ENCODE results near the gene DENND4A. TPM values are rescaled to one million over a fixed set of nuclear protein-coding genes. Genes with fewer than 3 reads are reported as not detected.
"Not testable (repeated sequence)": the region's sequence is repeated elsewhere in the genome, so short reads cannot be mapped to it uniquely, and the experiment has no call there.

The DENND4A gene
- total RNA-seq, 4 donors from 2014 or later: 20.3 to 42.3 (median 33.7) TPM

DNA sequence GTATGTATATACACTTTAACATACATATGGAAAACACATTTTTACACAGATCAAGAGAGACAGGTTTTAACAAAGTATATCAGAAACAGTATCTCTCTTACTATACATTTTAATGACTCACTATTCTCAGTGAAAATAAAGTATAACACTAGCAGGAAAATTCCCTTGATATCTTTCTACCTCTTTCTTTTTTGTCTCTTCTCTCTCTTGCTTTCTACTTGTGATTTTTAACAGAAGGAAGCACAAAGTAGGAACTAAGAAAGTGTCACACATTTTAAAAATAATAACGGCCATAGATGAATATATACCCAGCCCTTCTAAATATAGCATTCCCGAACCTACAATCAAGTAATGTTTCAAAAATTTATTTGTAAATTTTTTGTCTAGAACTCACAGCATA, 4.8 kb downstream of the DENND4A start:
- 40 to 70% methylated on average over 2 of the region's 2 CpGs for WGBS, 2 donors (ENCODE audit: low coverage in 1 of 2)
- ATAC-seq: no peak
- no peaks in the 10 kb centered on the region for H3K27me3 ChIP-seq

DNA sequence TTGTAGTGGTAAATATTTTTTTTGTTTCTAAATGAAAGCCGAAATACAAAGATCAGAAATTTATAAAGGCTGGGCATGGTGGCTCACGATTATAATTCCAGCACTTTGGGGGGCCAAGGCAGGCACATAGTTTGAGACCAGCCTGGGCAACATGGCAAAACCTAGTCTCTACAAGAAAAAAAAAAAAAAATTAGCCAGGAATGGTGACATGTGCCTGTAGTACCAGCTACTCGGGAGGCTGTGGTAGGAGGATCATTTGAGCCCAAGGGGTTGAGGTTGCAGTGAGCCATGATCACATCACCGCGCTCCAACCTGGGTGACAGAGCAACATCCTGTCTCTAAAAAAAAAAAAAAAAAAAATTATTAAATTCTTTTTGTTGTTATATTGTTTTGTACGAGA, 6.9 kb downstream of the DENND4A start:
- WGBS, 2 donors (ENCODE audit: low coverage in 1 of 2): 72 to 92% methylated on average over 6 of the region's 6 CpGs
- TF ChIP-seq EP300 (IDR thresholded peaks at IDR 0.05): no peak
- TF ChIP-seq, protein P1, sequence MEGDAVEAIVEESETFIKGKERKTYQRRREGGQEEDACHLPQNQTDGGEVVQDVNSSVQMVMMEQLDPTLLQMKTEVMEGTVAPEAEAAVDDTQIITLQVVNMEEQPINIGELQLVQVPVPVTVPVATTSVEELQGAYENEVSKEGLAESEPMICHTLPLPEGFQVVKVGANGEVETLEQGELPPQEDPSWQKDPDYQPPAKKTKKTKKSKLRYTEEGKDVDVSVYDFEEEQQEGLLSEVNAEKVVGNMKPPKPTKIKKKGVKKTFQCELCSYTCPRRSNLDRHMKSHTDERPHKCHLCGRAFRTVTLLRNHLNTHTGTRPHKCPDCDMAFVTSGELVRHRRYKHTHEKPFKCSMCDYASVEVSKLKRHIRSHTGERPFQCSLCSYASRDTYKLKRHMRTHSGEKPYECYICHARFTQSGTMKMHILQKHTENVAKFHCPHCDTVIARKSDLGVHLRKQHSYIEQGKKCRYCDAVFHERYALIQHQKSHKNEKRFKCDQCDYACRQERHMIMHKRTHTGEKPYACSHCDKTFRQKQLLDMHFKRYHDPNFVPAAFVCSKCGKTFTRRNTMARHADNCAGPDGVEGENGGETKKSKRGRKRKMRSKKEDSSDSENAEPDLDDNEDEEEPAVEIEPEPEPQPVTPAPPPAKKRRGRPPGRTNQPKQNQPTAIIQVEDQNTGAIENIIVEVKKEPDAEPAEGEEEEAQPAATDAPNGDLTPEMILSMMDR (IDR thresholded peaks at IDR 0.05): no peak
- no peak for TF ChIP-seq POLR2A (IDR thresholded peaks at IDR 0.05)
- no peak for TF ChIP-seq POLR2AphosphoS5 (IDR thresholded peaks at IDR 0.05)
- Histone ChIP-seq H3K9me3 (no peaks in the 10 kb centered on the region), H3K36me3 (peaks cover 0 to 6% of the 10 kb centered on the region in 2 donors), H3K4me1 (peaks cover 0 to 27% (median 6%) of the 10 kb centered on the region in 3 donors), H3K27me3 (no peaks in the 10 kb centered on the region), H3K4me3 (no peak overlapping the region), H3K27ac (no peak overlapping the region)
- no peak for ATAC-seq

More for the DNA sequence above, 4.8 kb downstream of the DENND4A start:
- H3K27ac ChIP-seq: peak overlapping the region in 3 of 4 donors; percentile 9 to 14 (median 14)
- no peaks in the 10 kb centered on the region for H3K9me3 ChIP-seq
- peaks cover 0 to 6% of the 10 kb centered on the region in 2 donors for H3K36me3 ChIP-seq
- H3K4me3 ChIP-seq: no peak overlapping the region
- TF ChIP-seq, protein P1 (IDR thresholded peaks at IDR 0.05): no peak
- TF ChIP-seq POLR2A (IDR thresholded peaks at IDR 0.05) (no peak), POLR2AphosphoS5 (IDR thresholded peaks at IDR 0.05) (no peak), EP300 (IDR thresholded peaks at IDR 0.05) (no peak)
- peaks cover 0 to 36% (median 6%) of the 10 kb centered on the region in 3 donors for H3K4me1 ChIP-seq

DNA sequence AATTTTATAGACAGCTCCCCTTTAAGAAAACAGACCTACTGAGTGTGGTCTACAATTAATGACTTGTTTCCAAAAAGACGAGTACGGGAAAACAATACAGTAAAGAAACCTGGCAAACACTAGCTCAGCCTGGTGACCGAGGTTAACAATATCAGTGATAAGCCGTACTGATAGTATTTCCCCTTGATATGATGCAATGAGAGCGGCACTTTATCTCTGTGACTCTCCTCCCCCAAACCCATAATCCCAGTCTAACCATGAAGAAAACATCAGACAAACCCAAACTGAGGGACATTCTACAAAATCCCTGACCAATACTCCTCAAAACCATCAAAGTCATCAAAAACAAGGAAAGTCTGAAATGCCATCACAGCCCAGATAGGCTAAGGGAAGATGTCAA, 8.2 kb downstream of the DENND4A start:
- no peak overlapping the region for H3K27ac ChIP-seq
- TF ChIP-seq POLR2AphosphoS5 (IDR thresholded peaks at IDR 0.05) (no peak), POLR2A (IDR thresholded peaks at IDR 0.05) (no peak), EP300 (IDR thresholded peaks at IDR 0.05) (no peak)
- TF ChIP-seq, protein P1 (IDR thresholded peaks at IDR 0.05): no peak

DNA sequence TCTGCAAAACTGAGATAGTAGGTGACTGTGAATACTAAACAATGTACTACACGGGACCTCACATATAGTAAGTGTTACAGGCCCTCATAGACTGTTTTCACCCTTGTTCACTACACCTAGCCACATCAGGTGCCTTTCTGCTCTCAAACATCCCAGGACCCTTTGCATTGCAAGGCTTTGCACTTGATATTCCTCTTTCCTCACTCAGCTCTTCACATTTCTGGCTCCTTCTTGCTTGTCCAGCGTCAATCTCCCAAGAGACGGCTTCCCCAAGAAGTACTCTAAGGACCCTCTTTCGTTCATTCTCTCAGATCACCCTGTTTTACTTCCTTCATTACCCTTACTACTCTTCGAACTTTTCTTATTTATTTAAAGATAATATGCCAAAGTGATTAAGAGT, 10.0 kb downstream of the DENND4A start:
- 71 to 81% methylated on average over 5 of the region's 5 CpGs for WGBS, 2 donors (ENCODE audit: low coverage in 1 of 2)
- Histone ChIP-seq H3K4me1 (peaks cover 0 to 6% (median 0%) of the 10 kb centered on the region in 3 donors), H3K27ac (no peak overlapping the region), H3K27me3 (no peaks in the 10 kb centered on the region), H3K36me3 (peaks cover 0 to 6% of the 10 kb centered on the region in 2 donors), H3K9me3 (no peaks in the 10 kb centered on the region), H3K4me3 (no peak overlapping the region)
- ATAC-seq: no peak
- no peak for TF ChIP-seq POLR2A (IDR thresholded peaks at IDR 0.05)
- TF ChIP-seq POLR2AphosphoS5 (IDR thresholded peaks at IDR 0.05): no peak
- TF ChIP-seq, protein P1 (IDR thresholded peaks at IDR 0.05): no peak
- TF ChIP-seq EP300 (IDR thresholded peaks at IDR 0.05): no peak

More for the DNA sequence above, 8.2 kb downstream of the DENND4A start:
- Histone ChIP-seq H3K4me3 (no peak overlapping the region), H3K9me3 (no peaks in the 10 kb centered on the region), H3K36me3 (peaks cover 0 to 6% of the 10 kb centered on the region in 2 donors), H3K4me1 (peaks cover 0 to 18% (median 6%) of the 10 kb centered on the region in 3 donors), H3K27me3 (no peaks in the 10 kb centered on the region)
- WGBS, 2 donors (ENCODE audit: low coverage in 1 of 2): 86 to 94% methylated on average over 4 to 5 of the region's 5 CpGs
- no peak for ATAC-seq

DNA sequence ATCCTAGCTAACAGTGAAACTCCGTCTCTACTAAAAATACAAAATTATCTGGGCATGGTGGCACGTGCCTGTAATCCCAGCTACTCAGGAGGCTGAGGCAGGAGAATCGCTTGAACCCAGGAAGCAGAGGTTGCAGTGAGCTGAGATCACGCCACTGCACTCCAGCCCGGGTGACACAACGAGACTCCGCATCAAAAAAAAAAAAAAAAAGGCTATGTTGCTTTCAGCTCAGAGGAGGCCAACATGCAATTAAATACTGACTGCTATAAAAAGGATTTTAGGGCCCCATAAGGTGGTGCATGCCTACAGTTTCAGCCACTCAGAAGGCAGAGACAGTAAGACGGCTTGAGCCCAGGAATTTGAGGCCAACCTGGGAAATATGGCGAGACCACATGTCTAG, 13.4 kb downstream of the DENND4A start:
- WGBS, 2 donors (ENCODE audit: low coverage in 1 of 2): 87 to 100% methylated on average over 2 to 7 of the region's 9 CpGs
- ATAC-seq, H3K9me3 ChIP-seq, H3K4me1 ChIP-seq, H3K36me3 ChIP-seq, H3K27me3 ChIP-seq, H3K27ac ChIP-seq, H3K4me3 ChIP-seq: not testable (repeated sequence)

All from gastroesophageal sphincter (tissue), 4 donors.